Measurements from ENCODE around the gene ZNF217.
"Not testable (repeated sequence)": the region's sequence is repeated elsewhere in the genome, so short reads cannot be mapped to it uniquely, and the experiment has no call there.

ZNF217 gene

DNA sequence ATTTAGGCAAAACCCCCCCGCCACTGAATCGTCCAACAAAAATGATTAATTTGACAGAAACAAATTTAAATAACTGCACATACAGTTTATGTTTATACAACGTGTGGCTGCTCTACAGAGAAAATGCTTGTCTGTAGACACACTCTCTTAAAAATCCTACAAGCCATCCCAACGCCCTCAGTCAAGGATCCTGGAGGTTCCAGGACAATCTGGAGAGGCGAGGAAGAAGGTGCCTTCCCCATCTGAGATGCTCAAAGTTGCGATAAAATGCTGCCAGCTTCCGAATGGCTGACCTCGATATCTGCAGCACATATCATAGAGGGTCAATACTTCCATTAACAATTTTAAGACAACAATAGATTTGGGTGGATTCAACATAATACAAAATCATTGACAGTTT is 25.3 kb downstream of the ZNF217 start:
- Histone ChIP-seq H3K27me3 (ENCODE audit: low read depth, low read length) (no peaks in the 10 kb centered on the region), H3K36me3 (ENCODE audit: control insufficient read depth in 1 of 2, insufficient read depth in 2 of 2, low read length in 2 of 2) (peaks cover 16 to 30% of the 10 kb centered on the region in 2 donors), H3K4me1 (ENCODE audit: control insufficient read depth in 1 of 2, insufficient read depth in 2 of 2, low read length in 2 of 2) (peaks cover 0 to 4% of the 10 kb centered on the region in 2 donors), H3K4me3 (ENCODE audit: low read depth in 1 of 2, low read length in 2 of 2) (no peak overlapping the region), H3K9me3 (ENCODE audit: control insufficient read depth in 1 of 2, low read length in 2 of 2) (no peaks in the 10 kb centered on the region), H3K27ac (ENCODE audit: low read length) (no peak overlapping the region)

DNA sequence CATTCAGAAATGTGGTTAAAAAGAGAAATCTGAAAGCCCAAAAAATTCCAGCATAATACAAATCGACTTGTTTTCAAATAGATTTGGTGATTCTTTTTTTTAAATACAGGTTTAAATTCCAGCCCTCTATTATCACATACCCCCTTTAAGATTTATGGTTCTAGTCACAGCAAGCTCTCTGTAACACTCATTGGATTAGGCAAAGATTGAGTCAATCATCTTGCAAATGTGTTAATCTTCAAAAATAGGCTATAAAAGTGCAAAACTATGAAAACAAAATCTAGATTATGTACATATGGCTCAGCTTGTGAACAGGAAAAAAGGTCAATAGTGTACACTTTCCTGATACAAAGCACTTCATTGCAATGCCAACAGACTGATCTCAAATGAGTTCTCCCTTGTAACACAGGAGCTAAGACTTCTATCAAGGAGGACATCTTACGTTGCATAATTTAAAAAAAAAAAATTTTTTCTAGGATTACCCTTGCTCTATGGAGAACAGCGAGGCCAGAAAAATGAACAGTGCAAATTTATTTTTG is 26.2 kb downstream of the ZNF217 start:
- no peak overlapping the region for H3K4me3 ChIP-seq (ENCODE audit: low read depth in 1 of 2, low read length in 2 of 2)
- H3K9me3 ChIP-seq (ENCODE audit: control insufficient read depth in 1 of 2, low read length in 2 of 2) = no peaks in the 10 kb centered on the region
- H3K27ac ChIP-seq (ENCODE audit: low read length) = no peak overlapping the region
- peaks cover 0 to 4% of the 10 kb centered on the region in 2 donors for H3K4me1 ChIP-seq (ENCODE audit: control insufficient read depth in 1 of 2, insufficient read depth in 2 of 2, low read length in 2 of 2)
- H3K36me3 ChIP-seq (ENCODE audit: control insufficient read depth in 1 of 2, insufficient read depth in 2 of 2, low read length in 2 of 2) = peaks cover 16 to 30% of the 10 kb centered on the region in 2 donors
- no peaks in the 10 kb centered on the region for H3K27me3 ChIP-seq (ENCODE audit: low read depth, low read length)

DNA sequence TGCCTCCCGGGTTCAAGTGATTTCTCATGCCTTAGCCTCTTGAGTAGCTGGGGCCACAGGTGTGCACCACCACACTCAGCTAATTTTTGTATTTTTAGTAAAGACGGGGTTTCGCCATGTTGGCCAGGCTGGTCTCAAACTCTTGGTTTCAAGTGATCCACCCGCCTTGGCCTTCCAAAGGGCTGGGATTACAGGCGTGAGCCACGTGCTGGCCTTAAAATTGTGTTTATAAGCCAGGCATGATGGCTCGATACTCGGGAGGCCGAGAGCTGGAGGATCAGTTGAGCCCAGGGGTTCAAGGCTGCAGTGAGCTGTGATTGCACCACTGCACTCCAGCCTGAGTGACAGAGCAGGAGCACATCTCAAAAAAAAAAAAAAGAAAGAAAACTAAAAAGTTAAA is 27.0 kb downstream of the ZNF217 start:
- H3K36me3 ChIP-seq (ENCODE audit: control insufficient read depth in 1 of 2, insufficient read depth in 2 of 2, low read length in 2 of 2) = peaks cover 16 to 30% of the 10 kb centered on the region in 2 donors
- not testable (repeated sequence) for H3K4me3 ChIP-seq (ENCODE audit: low read depth in 1 of 2, low read length in 2 of 2); H3K27me3 ChIP-seq (ENCODE audit: low read depth, low read length); H3K9me3 ChIP-seq (ENCODE audit: control insufficient read depth in 1 of 2, low read length in 2 of 2); H3K27ac ChIP-seq (ENCODE audit: low read length); H3K4me1 ChIP-seq (ENCODE audit: control insufficient read depth in 1 of 2, insufficient read depth in 2 of 2, low read length in 2 of 2)

DNA sequence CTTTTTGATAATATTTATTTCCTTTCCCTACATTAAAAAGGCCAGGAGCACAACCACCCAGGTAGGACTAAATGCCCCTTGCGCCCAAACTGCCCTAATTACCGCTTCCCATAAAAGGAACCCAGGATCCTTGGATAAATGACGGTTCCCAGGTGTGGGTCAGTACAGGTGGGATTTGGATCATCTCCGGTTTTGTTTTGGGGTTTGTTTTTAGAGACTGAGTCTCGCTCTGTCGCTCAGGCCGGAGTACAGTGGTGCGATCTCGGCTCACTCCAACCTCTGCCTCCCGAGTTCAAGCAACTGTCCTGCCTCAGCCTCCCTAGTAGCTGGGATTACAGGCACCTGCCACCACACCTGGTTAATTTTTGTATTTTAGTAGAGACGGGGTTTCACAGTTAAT is 28.4 kb downstream of the ZNF217 start:
- Histone ChIP-seq H3K36me3 (ENCODE audit: control insufficient read depth in 1 of 2, insufficient read depth in 2 of 2, low read length in 2 of 2) (peaks cover 7 to 25% of the 10 kb centered on the region in 2 donors), H3K27me3 (ENCODE audit: low read depth, low read length) (no peaks in the 10 kb centered on the region), H3K4me3 (ENCODE audit: low read depth in 1 of 2, low read length in 2 of 2) (no peak overlapping the region), H3K4me1 (ENCODE audit: control insufficient read depth in 1 of 2, insufficient read depth in 2 of 2, low read length in 2 of 2) (peaks cover 0 to 4% of the 10 kb centered on the region in 2 donors), H3K9me3 (ENCODE audit: control insufficient read depth in 1 of 2, low read length in 2 of 2) (no peaks in the 10 kb centered on the region), H3K27ac (ENCODE audit: low read length) (no peak overlapping the region)

DNA sequence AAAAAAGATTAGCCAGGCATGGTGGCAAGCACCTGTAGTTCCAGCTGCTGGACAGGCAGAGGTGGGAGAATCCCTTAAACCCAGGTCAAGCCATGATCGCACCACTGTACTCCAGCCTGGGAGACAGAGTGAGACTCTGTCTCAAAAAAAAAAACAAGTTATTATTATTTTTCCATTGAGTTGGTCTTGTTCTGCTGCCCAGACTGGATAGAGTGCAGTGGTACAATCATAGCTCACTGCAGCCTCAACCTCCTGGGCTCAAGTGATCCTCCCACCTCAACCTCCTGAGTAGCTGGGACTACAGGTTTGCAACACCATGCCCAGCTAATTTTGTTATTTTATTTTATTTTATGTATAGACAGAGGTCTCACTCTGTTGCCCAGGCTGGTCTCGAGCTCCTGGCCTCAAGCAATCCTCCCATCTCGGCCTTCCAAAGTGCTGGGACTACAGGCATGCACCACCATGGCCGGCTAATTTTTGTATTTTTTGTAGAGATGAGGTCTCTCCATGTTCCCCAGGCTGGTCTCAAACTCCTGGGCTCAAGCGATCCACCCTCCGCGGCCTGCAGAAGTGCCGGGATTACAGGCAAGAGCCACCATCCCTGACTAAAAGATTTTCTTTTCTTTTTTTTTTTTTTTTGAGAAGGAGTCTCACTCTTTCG is 31.4 kb downstream of the ZNF217 start:
- H3K27ac ChIP-seq (ENCODE audit: low read length); H3K27me3 ChIP-seq (ENCODE audit: low read depth, low read length); H3K4me3 ChIP-seq (ENCODE audit: low read depth in 1 of 2, low read length in 2 of 2); H3K9me3 ChIP-seq (ENCODE audit: control insufficient read depth in 1 of 2, low read length in 2 of 2); H3K4me1 ChIP-seq (ENCODE audit: control insufficient read depth in 1 of 2, insufficient read depth in 2 of 2, low read length in 2 of 2): not testable (repeated sequence)
- H3K36me3 ChIP-seq (ENCODE audit: control insufficient read depth in 1 of 2, insufficient read depth in 2 of 2, low read length in 2 of 2) = peaks cover 0 to 14% of the 10 kb centered on the region in 2 donors

DNA sequence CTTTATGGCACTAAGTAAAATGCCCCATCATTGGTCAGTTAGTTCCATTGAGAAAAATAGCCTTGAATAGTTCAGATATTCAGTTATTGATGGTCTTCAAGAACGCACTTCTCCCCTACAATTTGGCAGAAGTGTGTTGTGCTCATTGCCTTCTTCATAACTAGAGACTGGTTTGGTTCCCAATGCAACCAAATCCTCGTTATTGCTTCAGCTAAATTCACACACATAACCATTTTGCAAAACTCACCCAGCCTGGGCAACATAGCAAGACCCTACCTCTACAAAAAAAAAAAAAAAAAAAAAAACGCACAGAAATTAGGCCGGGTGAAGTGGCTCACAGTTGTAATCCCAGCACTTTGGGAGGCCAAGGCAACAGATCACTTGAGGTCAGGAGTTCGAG is 32.1 kb downstream of the ZNF217 start:
- H3K9me3 ChIP-seq (ENCODE audit: control insufficient read depth in 1 of 2, low read length in 2 of 2) = no peaks in the 10 kb centered on the region
- no peaks in the 10 kb centered on the region for H3K27me3 ChIP-seq (ENCODE audit: low read depth, low read length)
- no peaks in the 10 kb centered on the region for H3K4me1 ChIP-seq (ENCODE audit: control insufficient read depth in 1 of 2, insufficient read depth in 2 of 2, low read length in 2 of 2)
- no peak overlapping the region for H3K4me3 ChIP-seq (ENCODE audit: low read depth in 1 of 2, low read length in 2 of 2)
- H3K36me3 ChIP-seq (ENCODE audit: control insufficient read depth in 1 of 2, insufficient read depth in 2 of 2, low read length in 2 of 2) = peaks cover 0 to 13% of the 10 kb centered on the region in 2 donors
- H3K27ac ChIP-seq (ENCODE audit: low read length) = no peak overlapping the region

DNA sequence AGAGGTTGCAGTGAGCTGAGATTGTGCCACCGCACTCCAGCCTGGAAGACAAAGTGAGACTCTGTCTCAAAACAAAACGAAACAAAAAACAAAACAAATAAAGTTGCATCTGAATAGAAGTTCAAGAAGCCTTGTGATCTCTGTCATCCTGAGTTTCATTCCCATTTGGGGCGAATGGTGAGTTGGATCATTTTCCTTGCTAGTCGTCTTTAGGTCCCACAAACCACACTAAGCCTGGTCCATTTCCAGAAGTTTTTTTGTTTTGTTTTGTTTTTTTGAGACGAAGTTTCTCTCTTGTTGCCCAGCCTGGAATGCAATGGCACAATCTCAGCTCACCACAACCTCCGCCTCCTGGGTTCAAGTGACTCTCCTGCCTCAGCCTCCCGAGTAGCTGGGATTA is 33.8 kb downstream of the ZNF217 start:
- Histone ChIP-seq H3K4me3 (ENCODE audit: low read depth in 1 of 2, low read length in 2 of 2) (no peak overlapping the region), H3K9me3 (ENCODE audit: control insufficient read depth in 1 of 2, low read length in 2 of 2) (no peaks in the 10 kb centered on the region), H3K27ac (ENCODE audit: low read length) (no peak overlapping the region), H3K27me3 (ENCODE audit: low read depth, low read length) (no peaks in the 10 kb centered on the region), H3K4me1 (ENCODE audit: control insufficient read depth in 1 of 2, insufficient read depth in 2 of 2, low read length in 2 of 2) (no peaks in the 10 kb centered on the region), H3K36me3 (ENCODE audit: control insufficient read depth in 1 of 2, insufficient read depth in 2 of 2, low read length in 2 of 2) (no peaks in the 10 kb centered on the region)

DNA sequence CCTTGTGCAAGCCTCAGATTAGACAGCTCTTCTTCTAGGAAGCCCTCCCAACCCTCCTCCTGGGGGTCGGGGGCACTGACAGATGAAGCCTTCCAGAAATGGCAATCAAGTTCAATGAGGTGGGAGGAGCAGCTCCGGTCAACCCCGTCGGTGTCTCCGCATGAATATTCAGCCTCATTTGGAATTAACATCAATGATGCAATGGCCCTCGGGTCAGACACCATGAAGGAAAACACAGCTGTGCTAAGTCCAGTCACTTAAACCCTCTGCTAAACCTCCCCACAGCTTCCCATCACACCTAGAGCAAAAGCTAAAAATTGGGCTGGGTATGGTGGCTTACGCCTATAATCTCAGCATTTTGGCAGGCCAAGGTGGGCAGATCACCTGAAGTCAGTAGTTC is 36.5 kb downstream of the ZNF217 start:
- Histone ChIP-seq H3K9me3 (ENCODE audit: control insufficient read depth in 1 of 2, low read length in 2 of 2) (no peaks in the 10 kb centered on the region), H3K4me3 (ENCODE audit: low read depth in 1 of 2, low read length in 2 of 2) (no peak overlapping the region), H3K36me3 (ENCODE audit: control insufficient read depth in 1 of 2, insufficient read depth in 2 of 2, low read length in 2 of 2) (no peaks in the 10 kb centered on the region), H3K27ac (ENCODE audit: low read length) (no peak overlapping the region), H3K4me1 (ENCODE audit: control insufficient read depth in 1 of 2, insufficient read depth in 2 of 2, low read length in 2 of 2) (no peaks in the 10 kb centered on the region), H3K27me3 (ENCODE audit: low read depth, low read length) (no peaks in the 10 kb centered on the region)

DNA sequence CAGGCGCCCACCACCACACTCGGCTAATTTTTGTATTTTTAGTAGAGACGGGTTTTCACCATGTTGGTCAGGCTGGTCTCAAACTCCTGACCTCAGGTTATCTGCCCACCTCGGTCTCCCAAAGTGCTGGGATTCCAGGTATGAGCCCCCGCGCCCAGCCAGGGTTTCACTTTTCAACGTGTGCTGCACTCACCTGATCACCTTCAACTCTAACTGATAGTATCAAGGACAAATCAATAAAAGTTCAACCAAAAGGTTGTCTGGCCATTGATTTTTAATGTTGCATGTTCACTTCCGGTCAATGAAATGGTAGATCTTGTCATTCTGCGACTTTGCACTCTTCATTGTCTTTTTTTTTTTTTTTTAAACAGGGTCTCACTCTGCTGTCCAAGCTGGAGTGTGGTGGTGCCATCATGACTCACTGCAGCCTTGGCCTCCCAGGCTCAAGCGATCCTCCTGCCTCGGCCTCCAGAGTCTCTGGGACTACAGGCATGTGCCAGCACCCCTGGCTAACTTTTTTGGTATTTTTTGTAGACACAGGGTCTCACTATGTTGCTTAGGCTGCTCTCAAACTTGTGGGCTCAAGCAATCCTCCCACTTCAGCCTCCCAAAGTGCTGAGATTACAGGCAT is 37.3 kb downstream of the ZNF217 start:
- H3K4me3 ChIP-seq (ENCODE audit: low read depth in 1 of 2, low read length in 2 of 2) = no peak overlapping the region
- no peaks in the 10 kb centered on the region for H3K4me1 ChIP-seq (ENCODE audit: control insufficient read depth in 1 of 2, insufficient read depth in 2 of 2, low read length in 2 of 2)
- no peaks in the 10 kb centered on the region for H3K36me3 ChIP-seq (ENCODE audit: control insufficient read depth in 1 of 2, insufficient read depth in 2 of 2, low read length in 2 of 2)
- H3K27ac ChIP-seq (ENCODE audit: low read length) = no peak overlapping the region
- no peaks in the 10 kb centered on the region for H3K9me3 ChIP-seq (ENCODE audit: control insufficient read depth in 1 of 2, low read length in 2 of 2)
- H3K27me3 ChIP-seq (ENCODE audit: low read depth, low read length) = no peaks in the 10 kb centered on the region

DNA sequence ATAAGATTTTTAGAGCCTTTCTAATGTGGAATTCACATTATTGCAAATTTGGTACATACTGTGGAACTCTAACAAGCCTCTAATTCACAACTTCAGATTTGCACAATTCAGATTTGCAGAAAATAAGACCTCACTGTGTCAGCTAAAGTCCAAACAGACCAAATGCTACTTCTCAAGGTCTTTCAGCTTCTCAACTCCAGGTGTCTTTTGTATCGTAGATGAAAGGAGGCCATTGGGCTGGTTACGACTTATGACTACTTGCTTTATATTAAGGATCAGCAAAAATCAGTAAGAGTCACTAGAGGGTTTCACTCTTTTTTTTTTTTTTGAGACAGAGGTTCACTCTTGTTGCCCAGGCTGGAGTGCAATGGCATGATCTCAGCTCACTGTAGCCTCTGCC is 37.8 kb downstream of the ZNF217 start:
- H3K27me3 ChIP-seq (ENCODE audit: low read depth, low read length) = no peaks in the 10 kb centered on the region
- H3K4me1 ChIP-seq (ENCODE audit: control insufficient read depth in 1 of 2, insufficient read depth in 2 of 2, low read length in 2 of 2) = no peaks in the 10 kb centered on the region
- H3K27ac ChIP-seq (ENCODE audit: low read length) = no peak overlapping the region
- H3K9me3 ChIP-seq (ENCODE audit: control insufficient read depth in 1 of 2, low read length in 2 of 2) = no peaks in the 10 kb centered on the region
- H3K36me3 ChIP-seq (ENCODE audit: control insufficient read depth in 1 of 2, insufficient read depth in 2 of 2, low read length in 2 of 2) = no peaks in the 10 kb centered on the region
- no peak overlapping the region for H3K4me3 ChIP-seq (ENCODE audit: low read depth in 1 of 2, low read length in 2 of 2)

DNA sequence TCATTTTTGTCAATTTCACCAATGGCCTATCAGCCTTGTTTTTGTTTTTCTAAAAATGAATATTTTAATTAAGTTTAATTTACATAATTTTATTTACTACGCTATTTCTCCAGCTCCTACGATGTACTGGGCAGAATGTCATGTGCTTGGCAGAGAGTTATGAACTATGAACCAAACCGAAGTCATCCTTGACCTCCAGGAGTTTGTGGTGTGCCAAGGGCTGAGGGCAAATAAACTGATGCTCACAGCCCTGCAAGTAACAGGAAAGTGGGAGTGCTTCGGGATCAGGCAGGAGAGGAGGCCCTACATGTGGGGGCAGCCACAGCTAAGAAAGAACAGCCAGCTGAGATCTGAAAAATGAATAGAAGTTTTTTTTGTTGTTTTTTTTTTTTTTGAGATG is 38.6 kb downstream of the ZNF217 start:
- H3K4me1 ChIP-seq (ENCODE audit: control insufficient read depth in 1 of 2, insufficient read depth in 2 of 2, low read length in 2 of 2) = no peaks in the 10 kb centered on the region
- H3K9me3 ChIP-seq (ENCODE audit: control insufficient read depth in 1 of 2, low read length in 2 of 2) = no peaks in the 10 kb centered on the region
- H3K36me3 ChIP-seq (ENCODE audit: control insufficient read depth in 1 of 2, insufficient read depth in 2 of 2, low read length in 2 of 2) = no peaks in the 10 kb centered on the region
- no peak overlapping the region for H3K4me3 ChIP-seq (ENCODE audit: low read depth in 1 of 2, low read length in 2 of 2)
- H3K27me3 ChIP-seq (ENCODE audit: low read depth, low read length) = no peaks in the 10 kb centered on the region
- H3K27ac ChIP-seq (ENCODE audit: low read length) = no peak overlapping the region

DNA sequence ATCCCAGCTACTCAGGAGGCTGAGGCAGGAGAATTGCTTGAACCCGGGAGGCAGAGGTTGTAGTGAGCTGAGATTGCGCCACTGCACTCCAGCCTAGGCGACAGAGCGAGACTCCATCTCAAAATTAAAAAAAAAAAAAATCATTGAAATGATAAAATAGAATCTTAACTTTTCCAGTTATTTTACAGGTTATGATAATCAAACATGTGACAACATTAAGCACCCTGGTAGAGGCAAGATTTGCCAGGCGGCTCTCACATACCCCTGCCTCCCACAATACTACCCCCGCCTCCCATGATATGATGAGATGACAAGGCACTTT is 41.1 kb downstream of the ZNF217 start:
- not testable (repeated sequence) for H3K4me1 ChIP-seq (ENCODE audit: control insufficient read depth in 1 of 2, insufficient read depth in 2 of 2, low read length in 2 of 2); H3K27me3 ChIP-seq (ENCODE audit: low read depth, low read length)

More for the DNA sequence above, 41.1 kb downstream of the ZNF217 start:
- H3K4me3 ChIP-seq (ENCODE audit: low read depth in 1 of 2, low read length in 2 of 2); H3K36me3 ChIP-seq (ENCODE audit: control insufficient read depth in 1 of 2, insufficient read depth in 2 of 2, low read length in 2 of 2); H3K27ac ChIP-seq (ENCODE audit: low read length); H3K9me3 ChIP-seq (ENCODE audit: control insufficient read depth in 1 of 2, low read length in 2 of 2): not testable (repeated sequence)

Data from muscle layer of duodenum (tissue), 2 donors.